Mucosa of rectum (tissue), 2 donors: ENCODE data around the gene DENND1C.
A peak's percentile ranks its signal among the peaks of the same experiment; 100 is the strongest.
"Not testable (repeated sequence)": the region's sequence is repeated elsewhere in the genome, so short reads cannot be mapped to it uniquely, and the experiment has no call there.

ENCODE experiments used
- H3K27ac ChIP-seq, 2 donors: one replicate each; pipeline ENCODE4 v1.7.0; 2013; ENCODE audit warnings: inconsistent platforms in 2 of 2, low read depth in 2 of 2, low read length in 2 of 2
- H3K27me3 ChIP-seq, 2 donors: one replicate each; pipeline ENCODE4 v1.7.0; 2013; ENCODE audit warnings: low read length in 2 of 2; ENCODE audit not compliant: control insufficient read depth in 2 of 2, insufficient read depth in 2 of 2
- H3K36me3 ChIP-seq, 2 donors: one replicate each; pipeline ENCODE4 v1.7.0; 2013; ENCODE audit warnings: low read length in 2 of 2; ENCODE audit not compliant: control insufficient read depth in 2 of 2, insufficient read depth in 2 of 2
- H3K4me1 ChIP-seq, 2 donors: one replicate each; pipeline ENCODE4 v1.7.0; 2013; ENCODE audit warnings: low read length in 2 of 2, mild to moderate bottlenecking in 1 of 2; ENCODE audit not compliant: control insufficient read depth in 2 of 2, insufficient read depth in 2 of 2
- H3K4me3 ChIP-seq, 2 donors: one replicate each; pipeline ENCODE4 v1.7.0; 2013; ENCODE audit warnings: low read length in 2 of 2
- H3K9ac ChIP-seq, 2 donors: one replicate each; pipeline ENCODE4 v1.7.0; 2013; ENCODE audit warnings: low read length in 2 of 2, low read depth in 1 of 2, mild to moderate bottlenecking in 1 of 2
- H3K9me3 ChIP-seq, 2 donors: one replicate each; pipeline ENCODE4 v1.7.0; 2013; ENCODE audit warnings: low read length in 2 of 2; ENCODE audit not compliant: control insufficient read depth in 2 of 2
- donor health status: healthy.
- donor health status: Normal muscosa, but diverticular disease.

The DENND1C gene

DNA sequence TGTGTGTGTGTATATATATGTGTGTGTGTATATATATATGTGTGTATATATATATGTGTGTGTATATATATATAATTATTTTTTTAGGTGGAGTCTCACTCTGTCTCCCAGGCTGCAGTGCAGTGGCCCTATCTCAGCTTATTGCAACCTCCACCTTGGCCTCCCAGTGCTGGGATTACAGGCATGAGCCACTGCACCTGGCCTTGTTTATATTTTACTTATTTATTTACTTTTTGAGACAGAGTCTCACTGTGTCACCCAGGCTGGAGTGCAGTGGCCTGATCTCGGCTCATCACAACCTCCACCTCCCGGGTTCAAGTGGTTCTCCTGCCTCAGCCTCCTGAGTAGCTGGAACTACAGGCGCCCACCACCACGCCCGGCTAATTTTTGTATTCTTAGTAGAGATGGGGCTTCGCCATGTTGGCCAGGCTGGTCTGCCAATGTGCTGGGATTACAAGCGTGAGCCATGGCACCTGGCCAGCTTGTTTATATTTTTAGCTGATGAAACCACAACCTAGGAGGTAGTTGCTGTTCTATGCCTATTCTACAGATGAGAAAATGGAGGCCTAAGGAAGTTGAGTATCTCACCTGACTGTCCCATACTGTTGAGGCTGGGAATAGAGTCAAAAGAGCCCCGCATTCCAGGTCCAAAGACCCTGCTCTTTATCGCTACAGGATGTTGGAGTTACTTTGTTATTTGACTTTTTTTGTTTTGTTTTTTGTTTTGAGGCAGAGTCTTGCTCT is 26.6 kb upstream of the DENND1C start:
- H3K9ac ChIP-seq, H3K27me3 ChIP-seq, H3K9me3 ChIP-seq, H3K4me1 ChIP-seq, H3K27ac ChIP-seq, H3K4me3 ChIP-seq, H3K36me3 ChIP-seq: not testable (repeated sequence)

DNA sequence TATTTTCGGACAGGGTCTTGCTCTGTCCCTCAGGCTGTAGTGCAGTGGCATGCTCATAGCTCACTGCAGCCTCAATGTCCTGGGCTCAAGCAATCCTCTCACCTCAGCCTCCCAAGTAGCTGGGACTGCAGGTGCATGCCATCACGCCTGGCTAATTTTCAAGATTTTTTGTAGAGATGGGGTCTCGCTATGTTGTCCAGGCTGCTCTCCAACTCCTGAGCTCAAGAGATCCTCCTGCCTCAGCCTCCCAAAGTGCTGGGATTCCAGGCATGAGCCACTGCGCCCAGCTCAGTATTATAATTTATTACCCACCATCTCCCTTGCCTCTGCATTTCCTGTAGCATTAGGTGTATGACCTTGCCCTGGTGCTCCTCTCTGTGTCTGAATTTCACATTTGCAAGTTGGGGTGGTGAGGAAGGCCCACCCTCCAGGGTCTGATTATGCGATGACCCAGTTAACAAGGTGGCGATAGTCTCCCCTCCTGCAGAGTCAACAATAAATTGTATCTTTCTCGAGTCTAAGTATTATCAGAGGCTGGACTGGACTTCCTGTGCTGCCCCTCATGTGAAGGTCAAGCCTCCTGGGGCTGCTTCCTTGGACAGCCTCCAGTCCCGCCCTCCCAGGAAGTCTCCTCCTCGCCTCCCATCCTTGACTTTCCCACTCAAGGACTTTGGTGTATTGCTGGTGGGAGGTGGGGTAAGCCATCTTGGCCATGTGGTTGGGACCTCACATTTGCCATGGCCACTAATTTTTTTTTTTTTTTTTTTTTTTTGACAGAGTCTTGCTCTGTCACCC is 22.0 kb upstream of the DENND1C start:
- Histone ChIP-seq H3K9me3 (no peaks in the 10 kb centered on the region), H3K36me3 (no peaks in the 10 kb centered on the region), H3K27me3 (peaks cover 13 to 19% of the 10 kb centered on the region in 2 donors), H3K4me3 (no peak overlapping the region), H3K4me1 (peaks cover 0 to 2% of the 10 kb centered on the region in 2 donors), H3K9ac (no peak overlapping the region), H3K27ac (no peak overlapping the region)

DNA sequence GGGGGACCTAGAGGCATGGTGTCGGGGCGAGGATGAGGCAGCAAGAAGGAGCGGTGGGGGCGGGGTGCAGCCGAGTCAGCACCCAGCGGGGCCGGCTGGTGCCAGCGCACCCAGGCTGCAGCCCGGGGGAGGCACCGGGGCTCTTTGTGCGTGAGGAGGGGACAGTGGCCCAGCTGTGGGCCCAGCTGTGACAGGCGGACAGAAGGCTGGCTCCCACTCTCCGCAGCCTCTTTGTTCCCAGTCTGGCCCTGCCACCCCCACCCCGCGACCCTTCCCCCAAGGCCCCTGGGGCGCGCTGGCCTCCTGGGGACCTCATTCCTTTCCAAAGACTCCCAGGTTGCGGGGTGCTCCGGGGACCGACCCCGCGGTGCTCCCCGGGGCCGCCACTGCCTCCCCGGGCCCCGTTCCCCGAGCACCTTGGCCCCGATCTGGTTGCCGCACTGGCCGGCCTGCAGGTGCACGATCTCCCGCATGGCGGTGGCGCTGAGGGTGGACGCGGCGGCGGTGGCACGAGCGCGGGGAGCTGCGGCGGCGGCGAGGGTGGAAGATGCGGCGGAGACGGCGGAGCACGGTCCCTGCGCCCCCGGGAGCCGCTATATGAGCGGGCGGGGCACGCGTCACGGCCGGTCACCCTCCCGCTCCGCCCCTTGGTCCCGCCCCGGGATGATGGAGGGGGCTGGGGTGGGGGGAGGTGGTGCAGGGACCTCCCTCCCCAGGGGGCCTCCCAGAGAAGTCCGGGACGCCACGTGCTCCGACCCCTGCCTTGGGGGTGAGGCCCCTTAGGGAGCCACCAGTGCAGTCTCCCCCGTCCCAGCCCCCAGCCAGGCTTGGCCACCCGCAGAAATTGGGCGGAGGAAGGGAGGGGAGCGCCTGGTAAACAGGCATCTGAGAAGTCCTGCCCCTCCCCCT is 20.4 kb upstream of the DENND1C start, which contains the start of gene TUBB4A:
TUBB4A (minus strand) TSS at position 570 of the 909 bp plus-strand sequence; CDS start at position 473, 97 bp downstream.
- Histone ChIP-seq H3K27ac (no peak within 1 kb of the TSS), H3K9me3 (no peaks in the 10 kb centered on the region), H3K4me1 (peaks cover 0 to 2% of the 10 kb centered on the region in 2 donors), H3K36me3 (no peaks in the 10 kb centered on the region), H3K27me3 (peaks cover 13 to 23% of the 10 kb centered on the region in 2 donors), H3K9ac (no peak within 1 kb of the TSS), H3K4me3 (peak within 1 kb of the TSS in 1 of 2 donors; percentile 16)

DNA sequence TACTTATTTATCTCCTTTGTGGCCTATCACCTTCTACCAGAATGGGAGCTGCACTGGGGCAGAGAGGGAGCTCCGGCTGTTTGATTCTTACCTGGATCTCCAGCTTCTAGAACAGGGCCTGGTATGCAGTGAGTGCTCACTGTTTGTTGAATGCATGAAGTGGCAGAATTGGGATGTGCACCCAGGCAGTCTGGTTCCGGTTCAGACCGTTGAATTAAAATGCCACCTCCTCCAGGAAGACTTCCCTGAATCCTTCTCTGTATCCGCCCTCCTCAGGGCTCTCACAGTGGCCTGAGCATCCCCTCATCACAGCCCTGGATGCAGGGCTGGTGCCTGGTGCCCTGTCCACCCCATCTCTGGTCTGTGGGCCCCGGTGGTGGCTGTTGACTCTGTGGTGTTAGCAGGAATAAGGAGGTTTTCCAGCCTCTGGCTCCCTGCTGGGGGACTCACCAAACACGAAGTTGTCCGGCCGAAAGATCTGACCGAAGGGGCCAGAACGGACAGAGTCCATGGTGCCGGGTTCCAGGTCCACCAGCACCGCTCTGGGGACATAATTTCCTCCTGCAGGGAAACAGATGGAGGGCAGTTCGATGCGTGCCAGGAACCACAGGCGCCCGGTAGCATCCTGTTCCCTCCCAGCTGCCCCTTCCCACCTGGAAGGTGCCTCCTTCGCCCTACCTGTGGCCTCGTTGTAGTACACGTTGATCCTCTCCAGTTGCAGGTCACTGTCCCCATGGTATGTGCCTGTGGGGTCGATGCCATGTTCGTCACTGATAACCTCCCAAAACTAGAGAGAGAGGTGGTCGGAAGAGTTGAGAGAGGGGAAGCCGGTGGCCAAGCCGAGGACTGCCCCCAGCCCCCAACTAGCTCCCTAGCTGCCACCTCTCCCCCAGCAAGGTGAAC is 19.5 kb upstream of the DENND1C start:
- peaks cover 13 to 23% of the 10 kb centered on the region in 2 donors for H3K27me3 ChIP-seq
- no peaks in the 10 kb centered on the region for H3K9me3 ChIP-seq
- peaks cover 0 to 2% of the 10 kb centered on the region in 2 donors for H3K4me1 ChIP-seq
- no peak overlapping the region for H3K4me3 ChIP-seq
- no peak overlapping the region for H3K27ac ChIP-seq
- H3K9ac ChIP-seq, result no peak overlapping the region
- no peaks in the 10 kb centered on the region for H3K36me3 ChIP-seq

DNA sequence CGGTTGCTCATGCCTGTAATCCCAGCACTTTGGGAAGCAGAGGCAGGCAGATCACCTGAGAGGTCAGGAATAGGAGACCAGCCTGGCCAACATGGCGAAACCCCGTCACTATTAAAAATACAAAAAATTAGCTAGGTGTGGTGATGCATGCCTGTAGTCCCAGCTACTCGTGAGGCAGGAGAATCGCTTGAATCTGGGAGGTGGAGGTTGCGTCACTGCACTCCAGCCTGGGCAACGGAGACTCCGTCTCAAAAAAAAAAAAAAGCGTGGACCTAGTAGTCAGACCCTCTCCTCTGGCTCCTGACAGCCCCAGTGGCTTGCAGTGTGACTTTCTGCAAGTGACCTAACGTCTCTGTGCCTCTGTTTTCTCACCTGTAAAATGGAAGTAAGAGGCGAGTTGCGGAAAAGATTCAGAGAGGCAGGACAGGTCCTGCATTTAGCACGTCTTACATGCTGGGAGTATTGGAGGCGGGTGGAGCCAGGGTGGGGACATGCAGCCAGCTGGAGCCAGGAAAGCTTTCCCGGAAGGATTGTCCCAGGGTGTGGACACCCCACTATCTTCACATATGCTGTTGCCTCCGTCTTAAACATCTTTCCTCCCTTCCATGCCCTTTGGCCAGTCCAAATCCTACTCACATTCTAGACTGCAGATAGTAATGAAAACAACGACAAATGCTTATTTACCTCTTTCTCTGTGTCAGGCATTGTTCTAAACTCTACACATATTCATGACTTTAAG is 17.6 kb upstream of the DENND1C start:
- Histone ChIP-seq H3K9me3 (no peaks in the 10 kb centered on the region), H3K9ac (no peak overlapping the region), H3K4me3 (no peak overlapping the region), H3K4me1 (peaks cover 0 to 2% of the 10 kb centered on the region in 2 donors), H3K36me3 (no peaks in the 10 kb centered on the region), H3K27ac (no peak overlapping the region), H3K27me3 (peaks cover 13 to 23% of the 10 kb centered on the region in 2 donors)

DNA sequence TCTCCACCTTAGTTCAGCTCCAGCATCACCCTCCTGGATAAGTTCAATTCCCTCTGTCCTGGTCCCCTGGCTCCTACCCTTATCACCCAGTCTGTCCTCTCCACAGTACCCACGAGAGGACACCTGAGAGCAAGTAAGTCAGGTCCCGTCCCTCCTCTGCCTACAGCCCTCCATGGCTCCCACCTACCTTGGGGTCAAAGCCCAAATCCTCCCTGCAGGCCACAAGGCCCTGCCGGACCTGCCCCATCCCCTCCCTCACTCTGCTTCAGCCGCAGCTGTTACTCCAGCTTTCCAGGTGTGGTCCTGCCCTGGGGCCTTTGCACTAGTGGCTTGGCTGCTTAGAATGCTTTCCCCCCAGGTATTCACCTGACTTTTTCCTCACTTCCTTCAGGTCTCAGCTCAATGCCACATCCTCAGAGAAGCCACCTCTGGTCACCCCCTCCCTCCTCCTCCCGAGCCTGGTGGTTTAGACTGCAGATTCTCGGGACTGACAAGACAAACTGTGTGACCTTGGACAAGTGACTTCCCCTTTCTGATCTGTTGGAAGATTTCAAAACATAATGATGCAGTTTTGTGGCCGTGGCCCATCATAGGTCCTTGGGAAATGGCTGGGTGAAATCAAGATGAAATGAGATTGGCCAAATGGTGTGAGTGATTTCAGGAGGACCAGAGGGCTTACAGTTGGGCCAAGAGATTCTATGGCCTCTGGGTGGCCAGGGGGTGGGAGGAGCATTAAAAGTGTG is 16.9 kb upstream of the DENND1C start:
- Histone ChIP-seq H3K27ac (no peak overlapping the region), H3K4me1 (peaks cover 0 to 2% of the 10 kb centered on the region in 2 donors), H3K9me3 (no peaks in the 10 kb centered on the region), H3K27me3 (peaks cover 10 to 22% of the 10 kb centered on the region in 2 donors), H3K36me3 (no peaks in the 10 kb centered on the region), H3K4me3 (no peak overlapping the region), H3K9ac (no peak overlapping the region)

DNA sequence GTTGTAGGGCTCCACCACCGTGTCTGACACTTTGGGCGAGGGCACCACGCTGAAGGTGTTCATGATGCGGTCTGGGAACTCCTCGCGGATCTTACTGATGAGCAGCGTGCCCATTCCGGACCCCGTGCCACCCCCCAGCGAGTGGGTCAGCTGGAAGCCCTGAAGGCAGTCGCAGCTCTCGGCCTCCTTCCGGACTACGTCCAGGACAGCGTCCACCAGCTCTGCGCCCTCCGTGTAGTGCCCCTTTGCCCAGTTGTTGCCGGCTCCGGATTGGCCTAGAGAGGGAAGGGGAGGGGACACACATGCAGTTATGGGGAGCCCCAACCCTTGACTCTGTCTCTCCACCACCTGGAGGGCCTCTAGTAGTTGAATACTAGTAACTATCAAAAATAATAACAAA is 14.4 kb upstream of the DENND1C start:
- Histone ChIP-seq H3K27ac (no peak overlapping the region), H3K36me3 (no peaks in the 10 kb centered on the region), H3K4me1 (peaks cover 0 to 2% of the 10 kb centered on the region in 2 donors)

DNA sequence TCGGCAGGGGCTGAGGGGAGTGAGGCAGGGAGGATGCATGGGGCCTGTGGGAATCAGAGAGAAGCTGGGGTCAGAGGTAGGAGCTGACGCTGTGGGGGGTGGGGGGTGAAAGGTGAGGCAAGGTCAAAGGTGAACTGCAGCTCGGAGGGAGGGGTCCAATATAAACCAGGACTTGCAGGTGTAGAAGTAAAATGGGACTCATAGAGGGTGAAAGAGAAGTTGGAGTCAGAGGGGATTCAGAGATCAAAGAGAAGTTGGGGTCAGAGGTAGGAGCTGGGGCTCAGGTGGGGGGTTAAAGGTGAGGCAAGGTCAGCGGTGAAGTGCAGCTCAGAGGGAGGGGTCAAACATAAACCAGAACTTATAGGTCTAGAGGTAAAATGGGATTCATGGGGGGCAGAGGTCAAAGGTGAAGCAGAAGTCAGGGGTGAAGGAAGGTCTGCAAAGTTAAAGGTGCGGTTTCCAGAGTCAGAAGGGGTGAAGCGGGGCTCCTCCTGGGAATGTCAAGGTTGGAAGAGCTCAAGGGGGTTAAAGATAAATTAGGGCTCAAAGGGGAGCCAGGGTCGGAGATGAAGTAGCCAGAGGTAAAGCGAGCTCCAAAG is 12.9 kb upstream of the DENND1C start:
- H3K9ac ChIP-seq, result no peak overlapping the region
- H3K9me3 ChIP-seq, result no peaks in the 10 kb centered on the region
- H3K27ac ChIP-seq, result no peak overlapping the region
- H3K27me3 ChIP-seq, result peaks cover 0 to 5% of the 10 kb centered on the region in 2 donors
- H3K4me1 ChIP-seq, result peaks cover 0 to under 1% of the 10 kb centered on the region in 2 donors
- no peak overlapping the region for H3K4me3 ChIP-seq
- no peaks in the 10 kb centered on the region for H3K36me3 ChIP-seq

More for the DNA sequence above, 14.4 kb upstream of the DENND1C start:
- no peak overlapping the region for H3K4me3 ChIP-seq
- peaks cover under 1 to 11% of the 10 kb centered on the region in 2 donors for H3K27me3 ChIP-seq
- no peak overlapping the region for H3K9ac ChIP-seq
- H3K9me3 ChIP-seq, result no peaks in the 10 kb centered on the region
